Dermis microvascular lymphatic vessel endothelial cell (primary cell): Measurements from ENCODE around the gene GTF2F1. TPM values are rescaled to one million over a fixed set of nuclear protein-coding genes. Genes with fewer than 3 reads are reported as not detected.
A peak's percentile ranks its signal among the peaks of the same experiment; 100 is the strongest.
"Not testable (repeated sequence)": the region's sequence is repeated elsewhere in the genome, so short reads cannot be mapped to it uniquely, and the experiment has no call there.

Experiments
- DNase-seq, 2 donors: peaks; one replicate each; pipeline versions ENCODE4 v3.0.0 to v3.0.0-alpha.2; 2010; ENCODE audit warnings: low read depth in 2 of 2
- total RNA-seq: library from RNA; depleted of rRNA; stranded (reverse); fragments of >200 nt; gene quantifications from 2 replicates; pipeline ENCODE4 v1.2.1, GENCODE V29; 2014

GTF2F1 gene
- total RNA-seq, 1 donor from 2014 or later: 35.7 TPM

- DNase-seq: no peak
These were observed 35.0 kb downstream of the GTF2F1 start for GRCh38 chr19:6358003-6358402.

- DNase-seq: no peak
These were observed 35.8 kb downstream of the GTF2F1 start for GRCh38 chr19:6357174-6357573.

- DNase-seq: not testable (repeated sequence)
These were observed 37.5 kb downstream of the GTF2F1 start for GRCh38 chr19:6355321-6356040.

- DNase-seq: peak in 1 of 2 donors; percentile 42
These were observed 38.8 kb downstream of the GTF2F1 start for GRCh38 chr19:6354098-6354674.

DNA sequence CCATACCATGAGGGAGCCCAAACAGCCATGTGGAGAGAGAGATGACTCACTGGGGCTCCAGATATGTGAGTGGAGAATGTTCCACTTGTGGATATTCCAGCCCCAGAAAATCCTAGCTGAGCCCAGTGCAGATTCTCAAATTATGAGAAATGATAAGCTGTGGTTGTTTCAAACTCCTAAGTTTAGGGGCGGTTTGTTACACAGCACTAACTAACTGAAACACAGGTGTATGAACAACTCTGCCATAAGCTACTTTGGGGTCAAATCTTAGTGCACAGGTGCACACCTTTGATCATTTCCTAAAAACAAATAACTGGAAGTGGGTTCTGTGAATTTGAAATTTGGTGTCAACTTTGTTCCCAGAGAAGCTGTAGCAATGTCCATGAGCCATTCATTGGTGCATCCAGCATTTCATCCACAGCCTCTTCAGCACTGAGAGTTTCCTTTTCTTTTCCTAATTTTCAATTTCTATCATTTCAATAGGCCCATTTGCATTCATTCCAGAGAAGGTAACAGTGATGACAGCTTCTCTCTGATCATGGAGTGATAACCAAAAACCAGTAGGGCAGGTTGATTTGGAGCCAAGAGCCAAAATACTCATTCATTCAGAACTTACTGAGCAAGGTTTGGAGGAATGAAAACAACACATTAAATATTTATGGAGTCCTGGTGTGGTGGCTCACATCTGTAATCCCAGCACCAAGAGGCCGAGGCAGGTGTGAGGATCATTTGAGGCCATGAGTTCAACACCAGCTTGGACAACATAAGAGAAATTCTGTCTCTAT lies 40.4 kb downstream of the GTF2F1 start:
- DNase-seq: no peak

GRCh38 chr19:6350688-6351087 lies 42.3 kb downstream of the GTF2F1 start:
- no peak for DNase-seq

- not testable (repeated sequence) for DNase-seq
These were observed 43.7 kb downstream of the GTF2F1 start for GRCh38 chr19:6349271-6349670.

DNA sequence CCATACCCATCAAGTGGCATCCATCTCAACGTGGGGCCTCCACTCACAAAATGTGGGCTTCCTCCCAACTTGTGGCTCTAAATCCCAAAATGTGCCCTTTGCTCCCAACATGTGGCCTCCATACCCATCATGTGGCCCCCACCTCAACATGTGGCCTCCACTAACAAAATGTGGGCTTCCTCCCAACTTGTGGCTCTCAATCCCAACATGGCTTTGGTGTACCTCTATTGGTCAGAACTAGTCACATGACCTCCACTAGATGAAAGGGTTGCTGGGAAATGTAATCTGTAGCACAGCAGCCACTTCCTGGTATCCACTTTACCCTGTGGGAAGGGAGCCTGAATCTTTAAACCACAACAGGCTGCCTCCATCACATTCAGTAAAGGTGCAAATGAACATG lies 49.5 kb downstream of the GTF2F1 start:
- DNase-seq: no peak

GRCh38 chr19:6340493-6341201 lies 52.3 kb downstream of the GTF2F1 start:
- no peak for DNase-seq

- DNase-seq: no peak
These were observed 58.3 kb downstream of the GTF2F1 start for GRCh38 chr19:6334490-6335285.

DNA sequence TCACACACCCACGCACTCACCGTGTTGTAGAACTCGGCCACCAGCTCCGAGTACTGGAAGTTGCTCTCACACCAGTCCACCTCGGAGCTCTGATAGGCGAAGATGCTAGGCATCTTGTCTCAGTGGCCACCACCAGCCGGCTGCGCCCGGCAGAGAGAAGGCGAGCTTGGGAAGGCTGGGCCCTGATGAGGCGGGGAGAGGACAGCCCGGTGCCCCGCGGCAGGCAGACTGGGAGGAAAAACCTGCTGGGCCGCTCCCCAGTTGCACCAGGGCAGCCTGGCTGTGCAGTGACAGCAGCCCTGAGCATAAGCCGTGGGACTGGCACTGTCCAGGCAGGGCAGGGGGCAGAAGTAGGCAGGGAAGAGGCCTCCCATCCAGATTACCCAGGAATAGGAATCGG lies 59.5 kb downstream of the GTF2F1 start, which contains the start of gene ACER1:
Gene ACER1 (minus strand): TSS at position 174 of the 400 bp plus-strand sequence. CDS start 61 bp downstream, at position 113.
- no peak for DNase-seq

Other genes with a start within 250 kb of the GTF2F1 start
- 3.5 and 9.4 TPM in 2 replicates for gene MLLT1, start 113.2 kb downstream of the GTF2F1 start, total RNA-seq
- not detected in 2 replicates for gene ACER1, start 59.6 kb downstream of the GTF2F1 start, total RNA-seq
- 37.6 and 56.3 TPM in 2 replicates for gene CLPP, start 31.6 kb downstream of the GTF2F1 start, total RNA-seq
- gene ALKBH7, start 20.4 kb downstream of the GTF2F1 start, total RNA-seq: 20.5 and 30.5 TPM in 2 replicates
- 0.64 and 1.0 TPM in 2 replicates for gene PSPN, start 17.2 kb downstream of the GTF2F1 start, total RNA-seq
- 89.9 and 116 TPM in 2 replicates for gene KHSRP, start 31.6 kb upstream of the GTF2F1 start, total RNA-seq
- 0.13 TPM in 2 replicates for gene SLC25A41, start 40.6 kb upstream of the GTF2F1 start, total RNA-seq
- gene SLC25A23, start 66.6 kb upstream of the GTF2F1 start, total RNA-seq: 9.5 and 19.0 TPM in 2 replicates
- not detected in 2 replicates for gene CRB3, start 71.1 kb upstream of the GTF2F1 start, total RNA-seq
- not detected in 2 replicates for gene DENND1C, start 88.6 kb upstream of the GTF2F1 start, total RNA-seq
- not detected in 2 replicates for gene TUBB4A, start 109.1 kb upstream of the GTF2F1 start, total RNA-seq
- gene TNFSF9, start 137.9 kb upstream of the GTF2F1 start, total RNA-seq: 0.39 and 0.63 TPM in 2 replicates
- not detected in 2 replicates for gene CD70, start 198.0 kb upstream of the GTF2F1 start, total RNA-seq